ENCODE results near the gene PCDHGA4.
"Not testable (repeated sequence)": the region's sequence is repeated elsewhere in the genome, so short reads cannot be mapped to it uniquely, and the experiment has no call there.

The PCDHGA4 gene

GRCh38 chr5:141338538-141339306, 16.1 kb upstream of the PCDHGA4 start, which contains the start of gene PCDHGA2:
PCDHGA2 (plus strand) TSS chr5:141338760.
- CTCF ChIA-PET = interaction anchor here (0.5 to 1.9 kb wide), 14 partner anchors 8 to 635 kb away, joined by 3 to 9 read pairs (median 4); partner anchors contain the start of genes PCDHB11, PCDHB14, PCDHGA1 and PCDHGB1
- TF ChIP-seq, protein P1, sequence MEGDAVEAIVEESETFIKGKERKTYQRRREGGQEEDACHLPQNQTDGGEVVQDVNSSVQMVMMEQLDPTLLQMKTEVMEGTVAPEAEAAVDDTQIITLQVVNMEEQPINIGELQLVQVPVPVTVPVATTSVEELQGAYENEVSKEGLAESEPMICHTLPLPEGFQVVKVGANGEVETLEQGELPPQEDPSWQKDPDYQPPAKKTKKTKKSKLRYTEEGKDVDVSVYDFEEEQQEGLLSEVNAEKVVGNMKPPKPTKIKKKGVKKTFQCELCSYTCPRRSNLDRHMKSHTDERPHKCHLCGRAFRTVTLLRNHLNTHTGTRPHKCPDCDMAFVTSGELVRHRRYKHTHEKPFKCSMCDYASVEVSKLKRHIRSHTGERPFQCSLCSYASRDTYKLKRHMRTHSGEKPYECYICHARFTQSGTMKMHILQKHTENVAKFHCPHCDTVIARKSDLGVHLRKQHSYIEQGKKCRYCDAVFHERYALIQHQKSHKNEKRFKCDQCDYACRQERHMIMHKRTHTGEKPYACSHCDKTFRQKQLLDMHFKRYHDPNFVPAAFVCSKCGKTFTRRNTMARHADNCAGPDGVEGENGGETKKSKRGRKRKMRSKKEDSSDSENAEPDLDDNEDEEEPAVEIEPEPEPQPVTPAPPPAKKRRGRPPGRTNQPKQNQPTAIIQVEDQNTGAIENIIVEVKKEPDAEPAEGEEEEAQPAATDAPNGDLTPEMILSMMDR (conservative IDR thresholded peaks at IDR 0.05; ENCODE audit: low read depth) = peak; percentile 56
- DNase-seq (ENCODE audit: low spot score) = no peak
- H3K27ac ChIP-seq = no peak within 1 kb of the TSS
- POLR2A ChIA-PET (ENCODE audit: low non-redundant PET) = no interaction called here

- CTCF ChIA-PET = not testable (repeated sequence)
Observed at GRCh38 chr5:141340781-141341354, 14.0 kb upstream of the PCDHGA4 start.

DNA sequence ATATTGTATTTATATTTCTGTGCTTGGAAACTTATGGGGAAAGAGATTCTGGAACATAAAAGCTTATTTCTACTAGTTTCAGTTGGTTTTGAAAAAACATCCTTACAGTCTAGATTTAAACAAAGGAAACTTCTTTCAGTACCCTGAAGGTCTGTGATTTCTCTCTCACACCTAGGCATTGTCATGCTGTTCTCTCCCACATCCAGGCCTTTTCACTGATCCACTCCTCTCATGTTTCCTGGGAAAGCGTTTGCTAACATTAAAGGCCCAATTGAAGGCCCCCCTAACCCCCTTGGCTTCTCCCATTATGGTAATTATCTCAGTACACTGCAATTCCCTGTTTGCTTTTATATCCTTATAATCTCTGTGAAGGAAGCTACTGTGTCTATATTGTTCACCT, 12.0 kb upstream of the PCDHGA4 start:
- TF ChIP-seq, protein P1 (conservative IDR thresholded peaks at IDR 0.05; ENCODE audit: low read depth) = no peak
- DNase-seq (ENCODE audit: low spot score) = no peak
- ChIA-PET CTCF (interaction anchor here (0.6 to 1.6 kb wide), 3 partner anchors 23 to 674 kb away, joined by 3 to 4 read pairs (median 4); partner anchors contain the start of gene PCDHB11), POLR2A (ENCODE audit: low non-redundant PET) (no interaction called here)
- no peak overlapping the region for H3K27ac ChIP-seq

More at GRCh38 chr5:141340781-141341354, 14.0 kb upstream of the PCDHGA4 start:
- DNase-seq (ENCODE audit: low spot score); H3K27ac ChIP-seq; POLR2A ChIA-PET (ENCODE audit: low non-redundant PET): not testable (repeated sequence)

DNA sequence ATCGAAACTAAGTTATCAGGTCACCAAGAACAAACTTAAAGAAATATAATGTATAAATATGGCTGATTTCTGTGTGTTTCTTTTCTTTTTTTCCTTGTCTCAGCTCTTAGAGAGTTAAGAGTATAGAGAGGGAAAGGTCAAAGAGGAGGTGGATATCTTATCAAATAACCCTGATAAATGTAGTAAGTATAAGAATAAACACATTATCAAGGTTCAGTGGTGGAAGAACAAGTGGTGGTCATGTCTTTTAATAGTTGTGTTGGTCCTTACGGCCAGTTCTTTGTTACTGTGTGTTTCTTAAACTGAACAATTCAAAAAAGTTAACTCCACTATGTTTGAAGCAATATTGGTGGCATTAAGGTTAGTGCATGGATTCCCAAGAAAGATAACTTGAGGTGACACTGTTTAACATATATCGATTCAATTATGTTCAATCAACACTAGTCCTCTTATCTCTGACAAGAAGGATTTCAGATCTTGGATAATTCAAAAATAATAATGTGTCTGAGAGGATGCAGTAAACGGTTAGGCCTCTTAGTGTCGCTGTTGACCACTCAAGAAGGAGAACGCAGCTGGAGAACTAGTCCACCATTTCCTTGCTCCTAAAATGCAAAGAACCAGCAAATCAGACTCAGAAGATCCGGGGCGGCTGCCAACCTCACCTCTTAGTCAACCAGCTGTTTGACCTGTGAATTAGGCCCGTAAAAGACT, 11.4 kb upstream of the PCDHGA4 start, which contains the start of gene PCDHGA3:
Gene PCDHGA3 (plus strand): TSS at position 588 of the 711 bp plus-strand sequence. CDS start 205 bp downstream, outside the sequence.
- no peak for DNase-seq (ENCODE audit: low spot score)
- H3K27ac ChIP-seq = no peak within 1 kb of the TSS
- TF ChIP-seq, protein P1 (conservative IDR thresholded peaks at IDR 0.05; ENCODE audit: low read depth) = peak; percentile 24; the same call in 1 of the 2 replicates
- CTCF ChIA-PET = interaction anchor here (0.6 to 1.6 kb wide), 6 partner anchors 11 to 191 kb away, joined by 3 to 8 read pairs (median 4); partner anchors contain the start of genes PCDHB11, PCDHGA4 and PCDHGB7
- POLR2A ChIA-PET (ENCODE audit: low non-redundant PET) = no interaction called here

DNA sequence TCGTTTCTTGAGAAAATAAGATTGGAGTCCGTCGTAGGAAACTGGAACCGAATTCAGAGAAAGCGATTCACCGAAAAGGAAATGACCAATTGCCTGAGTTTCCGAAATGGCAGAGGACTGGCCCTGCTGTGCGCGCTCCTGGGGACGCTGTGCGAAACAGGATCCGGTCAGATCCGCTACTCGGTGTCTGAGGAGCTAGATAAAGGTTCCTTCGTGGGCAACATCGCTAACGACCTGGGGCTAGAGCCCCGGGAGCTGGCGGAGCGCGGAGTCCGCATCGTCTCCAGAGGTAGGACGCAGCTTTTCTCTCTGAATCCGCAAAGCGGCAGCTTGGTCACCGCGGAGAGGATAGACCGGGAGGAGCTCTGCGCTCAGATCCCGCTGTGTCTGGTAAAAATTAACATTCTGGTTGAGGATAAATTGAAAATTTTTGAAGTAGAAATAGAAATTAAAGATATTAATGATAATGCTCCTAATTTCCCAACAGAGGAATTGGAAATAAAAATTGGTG, 10.8 kb upstream of the PCDHGA4 start:
- TF ChIP-seq, protein P1 (conservative IDR thresholded peaks at IDR 0.05; ENCODE audit: low read depth) = no peak
- ChIA-PET POLR2A (ENCODE audit: low non-redundant PET) (no interaction called here), CTCF (interaction anchor here (0.7 to 1.6 kb wide), 5 partner anchors 11 to 191 kb away, joined by 3 to 8 read pairs (median 4); partner anchors contain the start of genes PCDHGA4 and PCDHGB7)
- no peak overlapping the region for H3K27ac ChIP-seq
- no peak for DNase-seq (ENCODE audit: low spot score)

- DNase-seq (ENCODE audit: low spot score) = no peak
- ChIA-PET CTCF (no interaction called here), POLR2A (ENCODE audit: low non-redundant PET) (no interaction called here)
- H3K27ac ChIP-seq = no peak overlapping the region
- TF ChIP-seq, protein P1 (conservative IDR thresholded peaks at IDR 0.05; ENCODE audit: low read depth) = no peak
Observed at GRCh38 chr5:141345327-141345726, 9.5 kb upstream of the PCDHGA4 start.

- DNase-seq (ENCODE audit: low spot score); POLR2A ChIA-PET (ENCODE audit: low non-redundant PET); H3K27ac ChIP-seq: not testable (repeated sequence)
- CTCF ChIA-PET = interaction anchor here (0.6 kb wide), 1 partner anchor 1682 kb away, joined by 3 read pairs; no protein-coding TSS in a partner anchor
Observed at GRCh38 chr5:141346017-141346416, 8.8 kb upstream of the PCDHGA4 start.
